H9 (cell line): ENCODE data around the gene FBXO47. TPM values are rescaled to one million over a fixed set of nuclear protein-coding genes. Genes with fewer than 3 reads are reported as not detected.

Source experiments
- DNase-seq: peaks from one replicate; pipeline ENCODE4 v3.0.0-alpha.2; 2017
- H2AFZ ChIP-seq: one replicate; pipeline ENCODE4 v1.6.1; 2013; ENCODE audit warnings: mild to moderate bottlenecking, low read length, control low read depth, moderate library complexity
- H2AK5ac ChIP-seq: 2 replicates; pipeline ENCODE4 v1.6.1; 2013; ENCODE audit warnings: low read length, control low read depth, mixed read lengths; ENCODE audit not compliant: insufficient read length
- H2BK120ac ChIP-seq: one replicate; pipeline ENCODE4 v1.6.1; 2013; ENCODE audit warnings: low read depth, mild to moderate bottlenecking, low read length, control low read depth, inconsistent platforms; ENCODE audit not compliant: poor library complexity, severe bottlenecking
- H2BK12ac ChIP-seq: 2 replicates; pipeline ENCODE4 v1.6.1; 2013; ENCODE audit warnings: low read length, control low read depth, mixed read lengths, low read depth; ENCODE audit not compliant: insufficient read length
- H2BK15ac ChIP-seq: 2 replicates; pipeline ENCODE4 v1.6.1; 2013; ENCODE audit warnings: low read depth, low read length, control low read depth
- H2BK20ac ChIP-seq: one replicate; pipeline ENCODE4 v1.6.1; 2013; ENCODE audit warnings: low read depth, mild to moderate bottlenecking, low read length, control low read depth, inconsistent platforms; ENCODE audit not compliant: poor library complexity, severe bottlenecking
- H2BK5ac ChIP-seq: 2 replicates; pipeline ENCODE4 v1.6.1; 2013; ENCODE audit warnings: low read length, control low read depth, mixed read lengths; ENCODE audit not compliant: insufficient read length
- H3K14ac ChIP-seq: 2 replicates; pipeline ENCODE4 v1.6.1; 2013; ENCODE audit warnings: low read length, control low read depth; ENCODE audit not compliant: insufficient read depth
- H3K18ac ChIP-seq: 2 replicates; pipeline ENCODE4 v1.6.1; 2013; ENCODE audit warnings: low read depth, mild to moderate bottlenecking, mixed read lengths, low read length, control low read depth; ENCODE audit not compliant: insufficient read length
- H3K23ac ChIP-seq: 2 replicates; pipeline ENCODE4 v1.6.1; 2013; ENCODE audit warnings: low read length, control low read depth, mixed read lengths, low read depth; ENCODE audit not compliant: insufficient read length
- H3K23me2 ChIP-seq: 2 replicates; pipeline ENCODE4 v1.6.1; 2013; ENCODE audit warnings: low read depth, mild to moderate bottlenecking, mixed read lengths, low read length, control low read depth; ENCODE audit not compliant: insufficient read length, poor library complexity, severe bottlenecking
- H3K27ac ChIP-seq: 2 replicates; pipeline ENCODE4 v1.5.1; 2013; ENCODE audit warnings: low read length, control low read depth, mixed read lengths, low read depth; ENCODE audit not compliant: insufficient read length
- H3K27me3 ChIP-seq: 2 replicates; pipeline ENCODE4 v1.6.1; 2013; ENCODE audit warnings: low read length, control low read depth, inconsistent platforms; ENCODE audit not compliant: insufficient read depth
- H3K4ac ChIP-seq: 2 replicates; pipeline ENCODE4 v1.6.1; 2013; ENCODE audit warnings: low read depth, mild to moderate bottlenecking, control low read depth, inconsistent platforms, low read length, moderate library complexity
- H3K4me1 ChIP-seq: 2 replicates; pipeline ENCODE4 v1.6.1; 2013; ENCODE audit warnings: low read length, control low read depth, inconsistent platforms; ENCODE audit not compliant: insufficient read depth
- H3K4me2 ChIP-seq: 2 replicates; pipeline ENCODE4 v1.6.1; 2013; ENCODE audit warnings: low read length, control low read depth, mixed read lengths; ENCODE audit not compliant: insufficient read length, insufficient read depth
- H3K56ac ChIP-seq: 2 replicates; pipeline ENCODE4 v1.6.1; 2013; ENCODE audit warnings: low read depth, mild to moderate bottlenecking, mixed read lengths, low read length, control low read depth; ENCODE audit not compliant: insufficient read length
- H3K79me1 ChIP-seq: 2 replicates; pipeline ENCODE4 v1.6.1; 2013; ENCODE audit warnings: low read depth, mild to moderate bottlenecking, moderate library complexity, low read length, control low read depth, inconsistent platforms; ENCODE audit not compliant: insufficient read depth, poor library complexity, severe bottlenecking
- H3K79me2 ChIP-seq: 2 replicates; pipeline ENCODE4 v1.6.1; 2013; ENCODE audit warnings: low read length, control low read depth, inconsistent platforms; ENCODE audit not compliant: insufficient read depth
- H3K9ac ChIP-seq: 2 replicates; pipeline ENCODE4 v1.6.1; 2013; ENCODE audit warnings: low read length, control low read depth, mixed read lengths; ENCODE audit not compliant: insufficient read length; ENCODE audit errors: extremely low read depth
- H3K9me3 ChIP-seq: one replicate; pipeline ENCODE4 v1.6.1; 2013; ENCODE audit warnings: low read depth, low read length, inconsistent platforms; ENCODE audit not compliant: control insufficient read depth
- H3T11ph ChIP-seq: one replicate; pipeline ENCODE4 v1.6.1; 2013; ENCODE audit warnings: mild to moderate bottlenecking, low read length, control low read depth, inconsistent platforms
- H4K20me1 ChIP-seq: one replicate; pipeline ENCODE4 v1.6.1; 2013; ENCODE audit not compliant: control insufficient read depth, insufficient read length, insufficient read depth
- H4K5ac ChIP-seq: 2 replicates; pipeline ENCODE4 v1.6.1; 2013; ENCODE audit warnings: low read depth, mild to moderate bottlenecking, mixed read lengths, low read length, control low read depth; ENCODE audit not compliant: insufficient read length
- H4K8ac ChIP-seq: replicated peaks from 2 replicates; pipeline ENCODE4 v1.6.1; 2013; ENCODE audit warnings: low read length, control low read depth, mixed read lengths, low read depth; ENCODE audit not compliant: insufficient read length
- H4K91ac ChIP-seq: 2 replicates; pipeline ENCODE4 v1.6.1; 2013; ENCODE audit warnings: low read depth, mild to moderate bottlenecking, moderate library complexity, mixed read lengths, low read length, control low read depth; ENCODE audit not compliant: insufficient read length
- H3K27ac Mint-ChIP-seq, 3 experiments: 2 replicates in 2 of 3; 3 replicates in 1 of 3; pipeline ENCODE4 v1.8.0; 2020 to 2021; ENCODE audit warnings: mixed read lengths in 3 of 3, mild to moderate bottlenecking in 1 of 3, moderate library complexity in 1 of 3
- H3K27me3 Mint-ChIP-seq: 2 replicates; pipeline ENCODE4 v1.8.0; 2021; ENCODE audit warnings: low read depth, mild to moderate bottlenecking, moderate library complexity, mixed read lengths
- H3K36me3 Mint-ChIP-seq, 3 experiments: 2 replicates in 2 of 3; 3 replicates in 1 of 3; pipeline ENCODE4 v1.8.0; 2020 to 2021; ENCODE audit warnings: low read depth in 3 of 3, mixed read lengths in 3 of 3; ENCODE audit not compliant: insufficient read depth in 1 of 3
- H3K4me1 Mint-ChIP-seq, 2 experiments: 2 replicates each; pipeline ENCODE4 v1.8.0; 2020; ENCODE audit warnings: mixed read lengths in 2 of 2
- H3K4me3 Mint-ChIP-seq, 2 experiments: 2 replicates in 1 of 2; 3 replicates in 1 of 2; pipeline ENCODE4 v1.8.0; 2020 to 2021; ENCODE audit warnings: mild to moderate bottlenecking in 2 of 2, mixed read lengths in 2 of 2, moderate library complexity in 1 of 2
- H3K9me3 Mint-ChIP-seq, 2 experiments: 2 replicates in 1 of 2; 3 replicates in 1 of 2; pipeline ENCODE4 v1.8.0; 2020; ENCODE audit warnings: mild to moderate bottlenecking in 2 of 2, mixed read lengths in 2 of 2, moderate library complexity in 1 of 2
- WGBS: extraction: QIAGEN DNeasy Blood & Tissue Kit; methylation state at CpG from one replicate; pipeline ENCODE4 v1.1.7; 2013; ENCODE audit warnings: missing lambda C conversion rate, low lambda C conversion rate, mixed read lengths; ENCODE audit not compliant: insufficient read length; ENCODE audit errors: extremely low coverage; 5-methylcytosine and 5-hydroxymethylcytosine counted together
- total RNA-seq: library from RNA; stranded (reverse); gene quantifications from 2 replicates; pipeline ENCODE4 v1.2.1, GENCODE V29; 2021
- TF ChIP-seq, protein P1 (sequence below): fragments of 200-600 bp; sonication (generic); conservative IDR thresholded peaks from 3 replicates; pipeline ENCODE4 v1.8.0; 2021; ENCODE audit warnings: antibody characterized with exemption, mild to moderate bottlenecking

FBXO47 gene
- total RNA-seq, 1 experiment from 2014 or later = not detected

DNA sequence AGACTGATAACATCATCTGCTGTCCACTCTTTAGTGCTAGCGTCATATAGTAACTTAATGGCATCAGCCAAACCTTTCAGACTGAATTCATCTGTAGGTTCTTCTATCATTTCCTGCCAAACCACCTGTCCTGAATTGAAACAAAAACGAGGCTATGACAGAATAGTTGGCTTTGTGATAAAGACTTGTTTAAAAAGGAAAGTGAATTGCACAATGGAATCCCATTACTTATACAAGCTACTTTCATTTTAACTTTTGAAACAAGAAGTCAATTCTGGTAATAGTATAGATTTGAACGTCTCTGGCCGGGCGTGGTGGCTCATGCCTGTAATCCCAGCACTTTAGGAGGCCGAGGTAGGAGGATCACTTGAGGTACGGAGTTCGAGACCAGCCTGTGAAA, 23.6 kb downstream of the FBXO47 start:
- H3K9ac ChIP-seq = no peak overlapping the region
- no peak overlapping the region for H3K27ac Mint-ChIP-seq
- peaks cover 3% of the 10 kb centered on the region for H3K27me3 Mint-ChIP-seq
- no peak overlapping the region for H2BK12ac ChIP-seq
- H3K4me3 Mint-ChIP-seq = no peak overlapping the region
- H3K4me1 Mint-ChIP-seq = peaks cover under 1 to 2% of the 10 kb centered on the region in 2 experiments; a peak in 2 of 4 replicates
- H3K9me3 ChIP-seq = no peaks in the 10 kb centered on the region
- no peak overlapping the region for H3K56ac ChIP-seq
- no peak overlapping the region for H2AFZ ChIP-seq
- no peak overlapping the region for H2BK120ac ChIP-seq
- no peak overlapping the region for H3T11ph ChIP-seq
- H2BK5ac ChIP-seq = no peak overlapping the region
- no peaks in the 10 kb centered on the region for H4K20me1 ChIP-seq
- H3K4me2 ChIP-seq = no peak overlapping the region
- WGBS = no CpG with 5 or more reads among the region's 8 CpGs
- no peak overlapping the region for H3K27ac ChIP-seq
- no peak overlapping the region for H2BK15ac ChIP-seq
- H3K27me3 ChIP-seq = no peaks in the 10 kb centered on the region
- H3K4me1 ChIP-seq = no peaks in the 10 kb centered on the region
- no peak overlapping the region for H2AK5ac ChIP-seq
- no peak overlapping the region for H3K4ac ChIP-seq
- no peaks in the 10 kb centered on the region for H3K23me2 ChIP-seq
- no peaks in the 10 kb centered on the region for H3K36me3 Mint-ChIP-seq
- H3K79me2 ChIP-seq = no peaks in the 10 kb centered on the region
- no peak for DNase-seq
- H4K5ac ChIP-seq = no peak overlapping the region
- H3K23ac ChIP-seq = no peak overlapping the region
- H3K9me3 Mint-ChIP-seq = no peaks in the 10 kb centered on the region; a peak in 1 of 5 replicates
- no peak overlapping the region for H4K91ac ChIP-seq
- H3K14ac ChIP-seq = no peak overlapping the region
- H3K79me1 ChIP-seq = no peaks in the 10 kb centered on the region
- no peak overlapping the region for H3K18ac ChIP-seq
- H2BK20ac ChIP-seq = no peak overlapping the region
- H4K8ac ChIP-seq = no peak overlapping the region
- TF ChIP-seq, protein P1, sequence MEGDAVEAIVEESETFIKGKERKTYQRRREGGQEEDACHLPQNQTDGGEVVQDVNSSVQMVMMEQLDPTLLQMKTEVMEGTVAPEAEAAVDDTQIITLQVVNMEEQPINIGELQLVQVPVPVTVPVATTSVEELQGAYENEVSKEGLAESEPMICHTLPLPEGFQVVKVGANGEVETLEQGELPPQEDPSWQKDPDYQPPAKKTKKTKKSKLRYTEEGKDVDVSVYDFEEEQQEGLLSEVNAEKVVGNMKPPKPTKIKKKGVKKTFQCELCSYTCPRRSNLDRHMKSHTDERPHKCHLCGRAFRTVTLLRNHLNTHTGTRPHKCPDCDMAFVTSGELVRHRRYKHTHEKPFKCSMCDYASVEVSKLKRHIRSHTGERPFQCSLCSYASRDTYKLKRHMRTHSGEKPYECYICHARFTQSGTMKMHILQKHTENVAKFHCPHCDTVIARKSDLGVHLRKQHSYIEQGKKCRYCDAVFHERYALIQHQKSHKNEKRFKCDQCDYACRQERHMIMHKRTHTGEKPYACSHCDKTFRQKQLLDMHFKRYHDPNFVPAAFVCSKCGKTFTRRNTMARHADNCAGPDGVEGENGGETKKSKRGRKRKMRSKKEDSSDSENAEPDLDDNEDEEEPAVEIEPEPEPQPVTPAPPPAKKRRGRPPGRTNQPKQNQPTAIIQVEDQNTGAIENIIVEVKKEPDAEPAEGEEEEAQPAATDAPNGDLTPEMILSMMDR = no peak
